Lower leg skin (tissue), 4 donors: ENCODE data around the gene GRAMD4. TPM values are rescaled to one million over a fixed set of nuclear protein-coding genes. Genes with fewer than 3 reads are reported as not detected.

Source experiments
- DNase-seq, 2 donors: peaks; one replicate each; pipeline ENCODE4 v3.0.0-alpha.2; 2019; ENCODE audit warnings: low spot score in 2 of 2
- H3K4me3 ChIP-seq: fragments of 200-600 bp; sonication (generic); 2 replicates; pipeline ENCODE4 v1.5.1; 2017; ENCODE audit warnings: mild to moderate bottlenecking, low read depth; ENCODE audit not compliant: poor library complexity, severe bottlenecking
- CTCF ChIP-seq, 3 donors: fragments of 450-650 bp; IDR thresholded peaks; one replicate each; pipeline ENCODE4 v1.5.1; 2016; ENCODE audit warnings: antibody characterized with exemption in 3 of 3, mild to moderate bottlenecking in 3 of 3, moderate library complexity in 2 of 3
- POLR2A ChIP-seq, 2 donors: fragments of 450-650 bp; IDR thresholded peaks; one replicate each; pipeline ENCODE4 v1.6.1; 2016 to 2017; ENCODE audit warnings: antibody characterized with exemption in 2 of 2, mild to moderate bottlenecking in 1 of 2, moderate library complexity in 1 of 2
- WGBS, 2 donors: methylation state at CpG; one replicate each; pipeline ENCODE4 v1.1.5; 2018; 5-methylcytosine and 5-hydroxymethylcytosine counted together
- intact Hi-C: fragments of 100-400 bp; cut with DNase I; formaldehyde crosslinking; loops from one replicate; pipeline ENCODE4 v1.15.0; 2023; ENCODE audit warnings: low total_unique reads
- total RNA-seq, 4 donors: library from RNA; depleted of rRNA; stranded (reverse); fragments of >200 nt; gene quantifications; one replicate each; pipeline ENCODE4 v1.1.0, GENCODE V29; 2016

GRAMD4 gene
- total RNA-seq, 4 donors from 2014 or later, result 78.7 to 136 (median 117) TPM

- TF ChIP-seq CTCF (IDR thresholded peaks at IDR 0.05) (no peak), POLR2A (IDR thresholded peaks at IDR 0.05) (no peak)
- WGBS, 2 donors, result 87 to 91% methylated on average over 17 of the region's 17 CpGs
- no peak overlapping the region for H3K4me3 ChIP-seq
- no peak for DNase-seq
- intact Hi-C loops, result no loop called here
These were observed 25.3 kb upstream of the GRAMD4 start for GRCh38 chr22:46594947-46595298.

- intact Hi-C loops, result no loop called here
- TF ChIP-seq POLR2A (IDR thresholded peaks at IDR 0.05) (no peak), CTCF (IDR thresholded peaks at IDR 0.05) (no peak)
- DNase-seq, result no peak
- WGBS, 2 donors, result 86 to 90% methylated on average over 2 to 8 of the region's 8 CpGs
- no peak overlapping the region for H3K4me3 ChIP-seq
These were observed 24.6 kb upstream of the GRAMD4 start for GRCh38 chr22:46595545-46595944.

- DNase-seq, result no peak
- no peak overlapping the region for H3K4me3 ChIP-seq
- intact Hi-C loops, result no loop called here
- 48 to 55% methylated on average over 10 of the region's 10 CpGs for WGBS, 2 donors
- TF ChIP-seq CTCF (IDR thresholded peaks at IDR 0.05), result no peak
- TF ChIP-seq POLR2A (IDR thresholded peaks at IDR 0.05), result no peak
These were observed 24.1 kb upstream of the GRAMD4 start for GRCh38 chr22:46596032-46596441.

- TF ChIP-seq CTCF (IDR thresholded peaks at IDR 0.05) (no peak), POLR2A (IDR thresholded peaks at IDR 0.05) (no peak)
- no peak for DNase-seq
- whole genome bisulfite sequencing, 2 donors, result 36 to 62% methylated on average over 7 of the region's 7 CpGs
- intact Hi-C loops, result no loop called here
- no peak overlapping the region for H3K4me3 ChIP-seq
These were observed 23.4 kb upstream of the GRAMD4 start for GRCh38 chr22:46596819-46597218.

- WGBS, 2 donors, result 70 to 78% methylated on average over 7 of the region's 7 CpGs
- DNase-seq, result no peak
- TF ChIP-seq POLR2A (IDR thresholded peaks at IDR 0.05) (no peak), CTCF (IDR thresholded peaks at IDR 0.05) (no peak)
- no peak overlapping the region for H3K4me3 ChIP-seq
- intact Hi-C loops, result no loop called here
These were observed 22.0 kb upstream of the GRAMD4 start for GRCh38 chr22:46598224-46598623.

GRCh38 chr22:46598737-46599424, 21.3 kb upstream of the GRAMD4 start:
- H3K4me3 ChIP-seq, result no peak overlapping the region
- 66 to 76% methylated on average over 18 of the region's 18 CpGs for WGBS, 2 donors
- intact Hi-C loops, result no loop called here
- DNase-seq, result no peak
- TF ChIP-seq CTCF (IDR thresholded peaks at IDR 0.05) (no peak), POLR2A (IDR thresholded peaks at IDR 0.05) (no peak)
